IPS-18a (cell line): ENCODE measurements around the gene ACTR1B.
A peak's percentile ranks its signal among the peaks of the same experiment; 100 is the strongest.

Experiments used
- H3K27ac ChIP-seq: one replicate; pipeline ENCODE4 v1.5.1; 2013; ENCODE audit warnings: low read length
- H3K27me3 ChIP-seq: one replicate; pipeline ENCODE4 v1.6.1; 2013; ENCODE audit warnings: mild to moderate bottlenecking, low read length; ENCODE audit not compliant: control insufficient read depth, insufficient read depth
- H3K36me3 ChIP-seq: one replicate; pipeline ENCODE4 v1.6.1; 2013; ENCODE audit warnings: low read depth, low read length; ENCODE audit not compliant: control insufficient read depth
- H3K4me1 ChIP-seq: one replicate; pipeline ENCODE4 v1.6.1; 2013; ENCODE audit warnings: low read depth, low read length; ENCODE audit not compliant: control insufficient read depth
- H3K4me3 ChIP-seq: one replicate; pipeline ENCODE4 v1.5.1; 2013; ENCODE audit warnings: low read length
- H3K9ac ChIP-seq: one replicate; pipeline ENCODE4 v1.6.1; 2013; ENCODE audit warnings: mild to moderate bottlenecking, low read length, moderate library complexity
- H3K9me3 ChIP-seq: one replicate; pipeline ENCODE4 v1.6.1; 2013; ENCODE audit warnings: low read depth, low read length; ENCODE audit not compliant: control insufficient read depth

Gene ACTR1B

DNA sequence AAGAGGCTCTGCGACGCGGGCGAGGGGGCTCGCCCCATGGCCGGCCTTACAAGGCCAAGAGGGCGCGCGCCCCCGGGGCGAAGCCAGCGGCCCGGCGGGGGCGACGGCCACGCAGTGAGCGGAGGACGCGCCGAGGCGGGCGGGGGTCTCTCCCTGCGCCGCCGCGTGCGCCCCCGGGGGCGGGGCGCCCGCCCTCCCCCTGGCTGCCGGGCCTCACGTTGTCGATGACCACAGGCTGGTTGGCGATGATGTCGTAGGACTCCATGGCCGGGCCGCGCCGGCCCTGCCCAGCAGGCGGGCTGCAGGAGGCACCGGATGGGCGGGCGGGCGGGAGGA, 250 bp downstream of the ACTR1B start:
- peak overlapping the region; percentile 62 for H3K9ac ChIP-seq
- H3K27ac ChIP-seq: no peak overlapping the region
- no peaks in the 10 kb centered on the region for H3K9me3 ChIP-seq
- peaks cover 4% of the 10 kb centered on the region for H3K36me3 ChIP-seq
- H3K27me3 ChIP-seq: no peaks in the 10 kb centered on the region
- H3K4me3 ChIP-seq: peak overlapping the region; percentile 79
- peaks cover 10% of the 10 kb centered on the region for H3K4me1 ChIP-seq

GRCh38 chr2:97662895-97663625, 784 bp downstream of the ACTR1B start:
- peaks cover 10% of the 10 kb centered on the region for H3K4me1 ChIP-seq
- peak overlapping the region; percentile 10 for H3K27ac ChIP-seq
- H3K4me3 ChIP-seq: peak overlapping the region; percentile 79
- peak overlapping the region; percentile 62 for H3K9ac ChIP-seq
- no peaks in the 10 kb centered on the region for H3K9me3 ChIP-seq
- no peaks in the 10 kb centered on the region for H3K27me3 ChIP-seq
- peaks cover 9% of the 10 kb centered on the region for H3K36me3 ChIP-seq

GRCh38 chr2:97662386-97662894, 1.4 kb downstream of the ACTR1B start:
- Histone ChIP-seq H3K36me3 (peaks cover 14% of the 10 kb centered on the region), H3K27me3 (no peaks in the 10 kb centered on the region), H3K27ac (no peak overlapping the region), H3K4me3 (peak overlapping the region; percentile 79), H3K9ac (peak overlapping the region; percentile 62), H3K4me1 (peaks cover 10% of the 10 kb centered on the region), H3K9me3 (no peaks in the 10 kb centered on the region)

GRCh38 chr2:97661927-97662326, 1.9 kb downstream of the ACTR1B start:
- H3K9me3 ChIP-seq: no peaks in the 10 kb centered on the region
- H3K4me1 ChIP-seq: peaks cover 10% of the 10 kb centered on the region
- no peak overlapping the region for H3K27ac ChIP-seq
- H3K36me3 ChIP-seq: peaks cover 18% of the 10 kb centered on the region
- peak overlapping the region; percentile 79 for H3K4me3 ChIP-seq
- H3K27me3 ChIP-seq: no peaks in the 10 kb centered on the region
- no peak overlapping the region for H3K9ac ChIP-seq

GRCh38 chr2:97660775-97661389, 3.0 kb downstream of the ACTR1B start:
- Histone ChIP-seq H3K4me1 (peaks cover 10% of the 10 kb centered on the region), H3K36me3 (peaks cover 20% of the 10 kb centered on the region), H3K9ac (no peak overlapping the region), H3K27ac (no peak overlapping the region), H3K9me3 (no peaks in the 10 kb centered on the region), H3K27me3 (no peaks in the 10 kb centered on the region), H3K4me3 (no peak overlapping the region)

DNA sequence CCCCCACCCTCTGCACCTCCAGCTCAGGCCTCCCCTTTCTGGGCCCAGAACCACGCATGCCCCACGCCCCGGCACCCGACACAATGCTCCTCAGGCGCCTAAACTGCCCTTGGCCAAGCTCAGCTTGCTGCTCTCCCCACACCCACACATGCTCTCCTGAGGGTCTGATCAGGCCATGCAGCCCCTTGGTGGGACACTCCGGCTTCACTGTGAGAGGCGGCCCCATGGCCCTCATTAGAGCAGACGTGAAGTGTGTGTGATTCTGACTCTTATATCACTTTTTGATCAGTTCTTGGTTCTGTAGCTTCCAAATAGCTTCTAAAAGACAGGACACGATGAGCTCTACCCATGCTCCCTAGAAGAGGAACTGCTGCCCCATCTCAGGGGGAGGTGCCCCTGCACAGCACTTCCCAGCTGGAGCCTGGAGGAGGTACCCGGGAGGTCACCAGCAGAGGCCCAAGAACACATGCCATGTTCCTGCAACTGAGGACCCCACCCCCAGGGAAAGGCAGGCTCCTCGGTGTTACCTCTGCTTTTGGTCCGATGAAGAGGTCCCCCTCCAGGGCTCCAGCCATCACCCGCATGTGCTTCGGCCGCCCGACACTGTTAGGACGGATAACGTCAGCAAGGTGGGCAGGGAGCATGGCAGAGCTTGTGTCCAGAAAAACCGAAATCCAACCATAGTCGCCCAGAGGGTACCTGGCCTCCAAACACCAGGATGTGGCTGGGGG, 3.6 kb downstream of the ACTR1B start:
- Histone ChIP-seq H3K36me3 (peaks cover 20% of the 10 kb centered on the region), H3K27ac (no peak overlapping the region), H3K4me1 (peaks cover 10% of the 10 kb centered on the region), H3K27me3 (no peaks in the 10 kb centered on the region), H3K9me3 (no peaks in the 10 kb centered on the region), H3K9ac (no peak overlapping the region), H3K4me3 (no peak overlapping the region)

DNA sequence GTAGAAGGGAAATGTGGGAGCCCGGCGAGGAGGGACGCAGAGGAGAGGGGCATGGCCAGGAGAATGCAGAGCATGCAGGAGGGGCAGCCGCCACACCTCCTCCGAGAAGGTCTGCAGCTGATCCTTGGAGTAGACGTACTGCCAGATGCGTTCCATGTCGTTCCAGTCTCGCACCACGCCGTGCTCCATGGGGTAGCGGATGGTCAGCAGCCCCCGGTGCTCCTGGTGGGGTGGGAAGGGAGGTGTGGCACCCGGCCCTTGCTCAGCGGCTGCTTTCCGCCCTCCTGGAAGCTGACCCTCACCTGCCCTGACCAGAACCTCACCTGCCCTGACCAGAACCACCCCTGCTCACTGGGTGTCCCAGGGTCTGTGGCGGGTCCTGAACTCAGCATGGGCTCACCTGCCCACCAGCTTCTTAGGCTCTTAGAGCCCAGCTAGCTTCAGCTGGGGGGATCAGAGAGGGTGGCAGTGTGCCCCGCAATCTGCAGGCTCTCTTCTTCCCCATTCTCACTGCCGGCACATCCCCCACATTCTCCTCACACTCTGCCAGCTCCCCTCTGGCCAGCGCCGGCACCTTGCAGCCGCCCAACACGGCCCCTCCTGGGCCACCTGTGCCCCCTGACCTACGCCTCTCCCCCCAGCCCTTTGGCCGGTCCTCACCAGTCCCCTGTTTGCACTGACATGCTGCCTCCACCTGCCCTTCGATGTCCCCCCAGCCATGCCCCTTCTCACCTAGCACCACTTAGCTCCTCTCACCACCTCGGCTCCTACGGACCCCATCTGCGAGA, 4.4 kb downstream of the ACTR1B start:
- Histone ChIP-seq H3K4me3 (no peak overlapping the region), H3K9ac (no peak overlapping the region), H3K27ac (no peak overlapping the region), H3K9me3 (no peaks in the 10 kb centered on the region), H3K27me3 (no peaks in the 10 kb centered on the region), H3K36me3 (peaks cover 20% of the 10 kb centered on the region), H3K4me1 (peaks cover 6% of the 10 kb centered on the region)

- H3K36me3 ChIP-seq: peaks cover 20% of the 10 kb centered on the region
Observed at GRCh38 chr2:97658691-97659157, 5.1 kb downstream of the ACTR1B start.

GRCh38 chr2:97657986-97658690, 5.7 kb downstream of the ACTR1B start:
- Histone ChIP-seq H3K4me3 (no peak overlapping the region), H3K27me3 (no peaks in the 10 kb centered on the region), H3K9ac (no peak overlapping the region), H3K27ac (no peak overlapping the region), H3K36me3 (peaks cover 20% of the 10 kb centered on the region), H3K9me3 (no peaks in the 10 kb centered on the region), H3K4me1 (peaks cover 6% of the 10 kb centered on the region)

More at GRCh38 chr2:97658691-97659157, 5.1 kb downstream of the ACTR1B start:
- Histone ChIP-seq H3K27me3 (no peaks in the 10 kb centered on the region), H3K9ac (no peak overlapping the region), H3K27ac (no peak overlapping the region), H3K4me3 (no peak overlapping the region), H3K4me1 (peaks cover 6% of the 10 kb centered on the region), H3K9me3 (no peaks in the 10 kb centered on the region)

DNA sequence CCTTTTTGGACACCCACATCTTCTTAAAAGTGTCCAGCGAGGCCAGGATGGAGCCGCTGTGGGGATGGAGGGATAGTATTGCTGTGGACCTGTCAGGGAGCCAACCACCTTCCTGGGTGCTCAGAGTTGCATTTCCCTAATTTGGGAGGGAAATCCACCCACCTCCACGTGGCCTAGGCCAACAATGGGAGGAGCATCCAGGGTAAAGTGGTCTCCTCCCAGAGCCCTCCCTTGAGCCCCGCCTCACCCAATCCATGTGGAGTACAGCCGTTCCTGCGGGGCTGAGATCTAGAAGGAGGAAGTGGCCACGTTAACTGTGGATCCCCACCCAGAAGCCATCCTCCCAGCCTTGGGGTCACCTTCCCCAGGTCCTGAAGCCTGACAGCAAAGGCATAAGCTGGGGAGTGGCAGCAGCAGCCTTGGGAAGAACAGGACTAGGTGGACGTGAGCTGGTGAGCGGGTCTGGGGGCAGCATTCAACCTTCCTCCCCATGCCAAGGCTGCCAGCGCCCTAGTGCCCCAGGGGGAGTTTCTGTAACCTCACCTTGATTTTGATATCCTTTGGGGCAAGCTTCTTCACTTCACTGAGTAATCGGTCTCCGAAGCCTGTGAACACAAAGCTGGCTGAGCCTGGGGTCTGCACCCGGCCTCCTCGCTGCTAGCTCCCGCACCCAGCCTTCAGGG, 6.8 kb downstream of the ACTR1B start:
- H3K4me1 ChIP-seq: no peaks in the 10 kb centered on the region
- no peak overlapping the region for H3K9ac ChIP-seq
- no peaks in the 10 kb centered on the region for H3K9me3 ChIP-seq
- no peak overlapping the region for H3K27ac ChIP-seq
- H3K36me3 ChIP-seq: peaks cover 20% of the 10 kb centered on the region
- no peak overlapping the region for H3K4me3 ChIP-seq
- no peaks in the 10 kb centered on the region for H3K27me3 ChIP-seq
